H1 (cell line): ENCODE measurements around the gene NUP210L. TPM values are rescaled to one million over a fixed set of nuclear protein-coding genes. Genes with fewer than 3 reads are reported as not detected.

Experiments used
- ASH2L ChIP-seq: fragments of 200-600, 300-600 bp; sonication (generic); IDR thresholded peaks from one replicate; pipeline ENCODE4 v1.7.1; 2017; ENCODE audit warnings: low read length
- BRCA1 ChIP-seq: IDR thresholded peaks from 2 replicates; pipeline ENCODE4 v1.6.1; 2012; ENCODE audit warnings: low read depth, low read length, improper control_type of control experiment
- CEBPB ChIP-seq: IDR thresholded peaks from 2 replicates; pipeline ENCODE4 v1.6.1; 2012; ENCODE audit warnings: low read depth, low read length
- POLR2AphosphoS5 ChIP-seq: IDR thresholded peaks from 2 replicates; pipeline ENCODE4 v1.6.1; 2011; ENCODE audit warnings: low read depth, low read length
- polyA plus RNA-seq, 7 experiments: library from polyadenylated mRNA; depleted of rRNA in 3 of 7; stranded (reverse) in 5 of 7; unstranded in 2 of 7; fragments of >200 nt in 5 of 7; fragments of 200-250 nt in 2 of 7; gene quantifications; 1 replicate in 5 of 7; 2 replicates in 1 of 7; 4 replicates in 1 of 7; pipeline versions ENCODE4 v1.2.1 to v1.2.3, GENCODE V29; 2011 to 2013; ENCODE audit warnings: missing spikeins in 2 of 7, mixed read lengths in 2 of 7
- total RNA-seq: library from RNA; stranded (reverse); fragmentation: NEBNext Ultra II Directional; extraction: Animal tissue kit (Norgen Biotek cat#: 25700); gene quantifications from 2 replicates; pipeline ENCODE4 v1.2.1, GENCODE V29; 2021

NUP210L gene
- total and polyA plus RNA-seq, 2 of the 8 experiments (the other 6 are each of a cell fraction or from before 2014, with no cell fraction given): not detected

DNA sequence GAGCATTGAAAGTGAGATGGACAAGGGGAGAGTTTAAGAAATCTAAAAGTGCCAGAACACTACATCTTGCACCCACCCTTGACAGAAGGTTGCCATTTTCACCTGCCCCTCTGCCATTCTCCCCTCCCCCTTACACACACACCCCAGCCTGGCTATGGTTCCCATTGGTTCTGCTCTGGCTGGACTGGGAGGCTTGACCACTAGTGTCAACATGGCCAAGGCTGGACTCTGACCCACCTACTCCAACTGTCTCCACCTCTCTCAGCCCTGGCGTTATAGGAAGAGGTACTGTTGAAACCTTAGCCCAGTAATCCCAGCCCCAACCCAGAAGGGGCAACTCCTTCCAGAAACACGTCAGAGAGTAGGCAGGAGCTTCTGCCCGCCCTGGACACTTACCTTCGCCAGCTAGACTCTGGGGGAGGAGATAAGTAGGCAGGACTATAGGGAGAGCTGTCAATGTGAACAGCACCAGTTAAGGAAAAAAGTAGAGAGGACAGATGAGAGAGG, 201.0 kb downstream of the NUP210L start (continued):
- TF ChIP-seq CEBPB (no peak), POLR2AphosphoS5 (no peak), ASH2L (no peak), BRCA1 (no peak)
- TF ChIP-seq, all 59 proteins: peak for 0
